Activated T-helper 2 cell treated with anti-CD3 and anti-CD28 coated beads, Interferon-gamma antibody, Interleukin-2, Interleukin-4, amounts not matched to agents 10 μg/mL and 5 μg/mL and 100 μg/mL, durations not matched to agents 14 hours and 24 hours and 36 hours (primary cell): ENCODE measurements around the gene EAPP. TPM values are rescaled to one million over a fixed set of nuclear protein-coding genes. Genes with fewer than 3 reads are reported as not detected.
"Not testable (repeated sequence)": the region's sequence is repeated elsewhere in the genome, so short reads cannot be mapped to it uniquely, and the experiment has no call there.

Source experiments
- DNase-seq: peaks from one replicate; pipeline ENCODE4 v3.0.0; 2021; ENCODE audit warnings: low spot score
- H3K27ac Mint-ChIP-seq: one replicate; pipeline ENCODE4 v1.8.0; 2021; ENCODE audit warnings: mixed read lengths
- H3K27me3 Mint-ChIP-seq: one replicate; pipeline ENCODE4 v1.8.0; 2021; ENCODE audit warnings: low read depth, mixed read lengths
- H3K36me3 Mint-ChIP-seq: one replicate; pipeline ENCODE4 v1.8.0; 2021; ENCODE audit warnings: low read depth, mixed read lengths
- H3K4me1 Mint-ChIP-seq: one replicate; pipeline ENCODE4 v1.8.0; 2021; ENCODE audit warnings: low read depth, mixed read lengths
- H3K4me3 Mint-ChIP-seq: one replicate; pipeline ENCODE4 v1.8.0; 2021; ENCODE audit warnings: low read depth, mild to moderate bottlenecking, moderate library complexity, mixed read lengths
- H3K9me3 Mint-ChIP-seq: one replicate; pipeline ENCODE4 v1.8.0; 2021; ENCODE audit warnings: mixed read lengths
- intact Hi-C: fragments of 100-400 bp; cut with micrococcal nuclease; formaldehyde crosslinking; loops from one replicate; pipeline ENCODE4 v1.15.1; 2023
- total RNA-seq: library from RNA; stranded (reverse); gene quantifications from 2 replicates; pipeline ENCODE4 v1.2.3, GENCODE V29; 2022

The EAPP gene
- total RNA-seq, 1 donor from 2014 or later: 36.6 TPM

DNA sequence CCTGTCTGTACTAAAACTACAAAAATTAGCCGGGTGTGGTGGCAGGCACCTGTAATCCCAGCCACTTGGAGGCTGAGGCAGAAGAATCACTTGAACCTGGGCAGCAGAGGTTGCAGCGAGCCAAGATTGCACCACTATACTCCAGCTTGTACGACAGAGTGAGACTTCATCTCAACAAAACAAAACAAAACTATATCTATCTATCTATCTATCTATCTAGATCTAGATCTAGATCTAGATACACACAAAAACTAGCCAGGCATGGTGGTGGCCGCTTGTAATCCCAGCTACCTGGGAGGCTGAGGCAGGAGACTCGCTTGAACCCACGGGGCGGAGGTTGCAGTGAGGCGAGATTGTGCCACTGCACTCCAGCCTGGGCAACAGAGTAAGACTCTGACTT lies 15.3 kb downstream of the EAPP start:
- H3K27ac Mint-ChIP-seq, H3K4me3 Mint-ChIP-seq, H3K4me1 Mint-ChIP-seq, H3K27me3 Mint-ChIP-seq, intact Hi-C loops, DNase-seq, H3K9me3 Mint-ChIP-seq: not testable (repeated sequence)
- peaks cover 56% of the 10 kb centered on the region for H3K36me3 Mint-ChIP-seq

GRCh38 chr14:34522496-34522895 lies 17.0 kb downstream of the EAPP start:
- Mint-ChIP-seq H3K4me3 (no peak overlapping the region), H3K27me3 (no peaks in the 10 kb centered on the region), H3K27ac (no peak overlapping the region), H3K36me3 (peaks cover 65% of the 10 kb centered on the region), H3K9me3 (no peaks in the 10 kb centered on the region), H3K4me1 (no peaks in the 10 kb centered on the region)
- intact Hi-C loops: no loop called here
- DNase-seq: no peak

GRCh38 chr14:34521071-34521470 lies 18.4 kb downstream of the EAPP start:
- H3K4me1 Mint-ChIP-seq, intact Hi-C loops, H3K4me3 Mint-ChIP-seq, H3K27me3 Mint-ChIP-seq, H3K27ac Mint-ChIP-seq, DNase-seq, H3K9me3 Mint-ChIP-seq: not testable (repeated sequence)
- H3K36me3 Mint-ChIP-seq: peaks cover 66% of the 10 kb centered on the region

- H3K27ac Mint-ChIP-seq, DNase-seq, H3K27me3 Mint-ChIP-seq, H3K4me1 Mint-ChIP-seq, H3K4me3 Mint-ChIP-seq, intact Hi-C loops, H3K9me3 Mint-ChIP-seq: not testable (repeated sequence)
- H3K36me3 Mint-ChIP-seq: peaks cover 69% of the 10 kb centered on the region
These were observed 19.1 kb downstream of the EAPP start for GRCh38 chr14:34520304-34520970.

GRCh38 chr14:34507884-34508283 lies 31.6 kb downstream of the EAPP start:
- H3K27me3 Mint-ChIP-seq: peaks cover 2% of the 10 kb centered on the region
- H3K27ac Mint-ChIP-seq: no peak overlapping the region
- no peak overlapping the region for H3K4me3 Mint-ChIP-seq
- intact Hi-C loops: no loop called here
- no peak for DNase-seq
- no peaks in the 10 kb centered on the region for H3K4me1 Mint-ChIP-seq
- H3K9me3 Mint-ChIP-seq: no peaks in the 10 kb centered on the region
- no peaks in the 10 kb centered on the region for H3K36me3 Mint-ChIP-seq

DNA sequence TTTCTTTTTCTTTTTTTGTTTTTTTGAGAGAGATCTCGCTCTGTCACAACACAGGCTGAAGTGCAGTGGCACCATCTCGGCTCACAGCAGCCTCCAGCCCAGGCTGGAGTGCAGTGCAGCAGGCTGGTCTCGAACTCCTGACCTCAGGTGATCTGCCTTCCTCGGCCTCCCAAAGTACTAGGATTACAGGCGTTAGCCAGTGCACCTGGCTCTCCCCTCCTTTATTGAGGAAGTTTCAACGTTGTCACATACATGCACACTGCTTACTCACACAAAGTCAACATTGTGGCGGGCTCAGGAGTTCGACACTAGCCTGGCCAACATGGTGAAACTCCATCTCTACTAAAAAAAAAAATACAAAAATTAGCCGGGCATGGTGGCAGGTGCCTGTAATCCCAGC lies 32.0 kb downstream of the EAPP start:
- Mint-ChIP-seq H3K4me3 (no peak overlapping the region), H3K27ac (no peak overlapping the region), H3K36me3 (no peaks in the 10 kb centered on the region), H3K9me3 (no peaks in the 10 kb centered on the region), H3K27me3 (peaks cover 2% of the 10 kb centered on the region), H3K4me1 (no peaks in the 10 kb centered on the region)
- no peak for DNase-seq
- intact Hi-C loops: no loop called here

- H3K9me3 Mint-ChIP-seq, intact Hi-C loops, H3K27ac Mint-ChIP-seq, H3K36me3 Mint-ChIP-seq, DNase-seq, H3K4me3 Mint-ChIP-seq, H3K27me3 Mint-ChIP-seq, H3K4me1 Mint-ChIP-seq: not testable (repeated sequence)
These were observed 34.4 kb downstream of the EAPP start for GRCh38 chr14:34505124-34505491.

DNA sequence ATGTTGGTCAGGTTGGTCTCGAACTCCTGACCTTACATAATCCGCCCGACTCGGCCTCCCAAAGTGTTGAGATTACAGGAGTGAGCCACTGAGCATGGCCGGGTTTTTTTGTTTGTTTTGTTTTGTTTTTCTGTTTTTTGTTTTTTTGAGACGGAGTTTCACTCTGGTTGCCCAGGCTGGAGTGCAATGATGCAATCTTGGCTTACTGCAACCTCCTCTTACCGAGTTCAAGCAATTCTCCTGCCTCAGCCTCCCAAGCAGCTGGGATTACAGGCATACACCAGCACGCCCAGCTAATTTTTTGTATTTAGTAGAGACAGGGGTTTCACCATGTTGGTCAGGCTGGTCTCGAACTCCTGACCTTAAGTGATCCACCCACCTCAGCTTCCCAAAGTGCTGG lies 35.5 kb downstream of the EAPP start:
- H3K4me3 Mint-ChIP-seq, H3K36me3 Mint-ChIP-seq, H3K27me3 Mint-ChIP-seq, H3K9me3 Mint-ChIP-seq, intact Hi-C loops, DNase-seq, H3K4me1 Mint-ChIP-seq, H3K27ac Mint-ChIP-seq: not testable (repeated sequence)

GRCh38 chr14:34502545-34503225 lies 36.8 kb downstream of the EAPP start:
- intact Hi-C loops: no loop called here
- no peak for DNase-seq
- H3K9me3 Mint-ChIP-seq: no peaks in the 10 kb centered on the region
- H3K27ac Mint-ChIP-seq: no peak overlapping the region
- H3K4me1 Mint-ChIP-seq: no peaks in the 10 kb centered on the region
- no peaks in the 10 kb centered on the region for H3K36me3 Mint-ChIP-seq
- no peaks in the 10 kb centered on the region for H3K27me3 Mint-ChIP-seq
- H3K4me3 Mint-ChIP-seq: no peak overlapping the region

DNA sequence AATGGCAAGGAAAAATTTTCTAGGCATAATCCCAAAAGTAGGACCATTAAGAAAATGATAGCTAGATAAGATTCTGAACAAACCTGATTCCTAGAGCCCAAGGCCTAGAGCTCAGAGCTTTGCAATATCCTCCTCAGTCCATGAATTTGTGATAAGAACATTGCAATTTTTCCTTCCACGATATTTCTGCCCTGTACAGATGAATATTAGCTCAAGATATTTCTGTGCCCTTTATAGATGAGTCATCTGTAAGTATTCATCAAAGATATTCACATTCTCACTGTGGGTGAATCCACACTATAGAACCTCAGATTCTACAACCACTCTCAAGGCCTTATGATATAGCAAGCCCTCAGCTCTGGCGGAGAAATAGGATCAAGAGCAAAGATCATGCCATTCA lies 37.5 kb downstream of the EAPP start:
- no peak for DNase-seq
- H3K27ac Mint-ChIP-seq: no peak overlapping the region
- intact Hi-C loops: no loop called here
- H3K36me3 Mint-ChIP-seq: no peaks in the 10 kb centered on the region
- no peaks in the 10 kb centered on the region for H3K4me1 Mint-ChIP-seq
- no peaks in the 10 kb centered on the region for H3K27me3 Mint-ChIP-seq
- H3K4me3 Mint-ChIP-seq: no peak overlapping the region
- no peaks in the 10 kb centered on the region for H3K9me3 Mint-ChIP-seq

GRCh38 chr14:34501004-34501580 lies 38.4 kb downstream of the EAPP start:
- no peaks in the 10 kb centered on the region for H3K4me1 Mint-ChIP-seq
- DNase-seq: no peak
- no peak overlapping the region for H3K4me3 Mint-ChIP-seq
- no peaks in the 10 kb centered on the region for H3K9me3 Mint-ChIP-seq
- no peaks in the 10 kb centered on the region for H3K36me3 Mint-ChIP-seq
- intact Hi-C loops: no loop called here
- H3K27me3 Mint-ChIP-seq: no peaks in the 10 kb centered on the region
- no peak overlapping the region for H3K27ac Mint-ChIP-seq

DNA sequence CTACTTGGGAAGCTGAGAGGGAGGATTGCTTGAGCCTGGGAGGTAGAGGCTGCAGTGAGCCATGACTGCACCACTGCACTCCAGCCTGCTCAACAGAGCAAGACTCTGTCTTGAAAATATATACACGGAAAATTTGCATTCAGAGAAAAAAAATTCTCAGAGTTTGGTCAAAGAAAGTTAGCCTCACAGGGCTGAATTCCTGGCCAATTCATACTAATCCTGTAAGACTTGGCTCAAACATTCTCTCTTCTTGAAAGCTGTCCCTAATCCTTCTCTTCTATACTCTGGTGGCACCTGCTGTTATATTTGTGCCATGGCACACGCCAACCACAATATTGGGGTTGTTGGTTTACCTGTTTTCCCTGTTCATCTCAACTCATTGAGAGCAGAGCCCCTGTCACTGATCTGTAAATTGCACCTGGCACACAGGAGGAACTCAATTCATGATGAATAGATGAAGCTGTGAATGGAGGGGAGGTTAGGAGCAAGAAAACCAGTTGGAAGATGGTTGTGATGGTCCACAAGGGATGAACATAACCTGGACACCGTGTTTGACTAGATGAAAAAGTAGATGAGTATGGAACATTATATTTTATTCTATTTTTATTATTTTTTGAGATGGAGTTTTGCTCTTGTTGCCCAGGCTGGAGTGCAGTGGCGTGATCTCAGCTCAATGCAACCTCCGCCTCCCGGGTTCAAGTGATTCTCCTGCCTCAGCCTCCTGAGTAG lies 40.7 kb downstream of the EAPP start:
- Mint-ChIP-seq H3K27me3 (no peaks in the 10 kb centered on the region), H3K36me3 (no peaks in the 10 kb centered on the region), H3K4me3 (no peak overlapping the region), H3K9me3 (no peaks in the 10 kb centered on the region), H3K4me1 (no peaks in the 10 kb centered on the region), H3K27ac (no peak overlapping the region)
- intact Hi-C loops: loop anchor here (5.0 kb wide), 1 partner anchor 167 kb away; no protein-coding TSS in a partner anchor
- no peak for DNase-seq
